Adrenal gland (tissue), 12 donors: ENCODE results near the gene PHF19. TPM values are rescaled to one million over a fixed set of nuclear protein-coding genes. Genes with fewer than 3 reads are reported as not detected.

Source experiments
- DNase-seq, 7 donors: peaks; one replicate each; pipeline ENCODE4 v3.0.0-alpha.2; 2019 to 2020
- H3K27ac ChIP-seq, 5 donors: fragments of 200-600 bp; sonication (generic) in 4 of 5; 1 replicate in 3 of 5; 2 replicates in 2 of 5; pipeline versions ENCODE4 v1.5.1 to v1.8.0; 2016 to 2020; ENCODE audit warnings: mild to moderate bottlenecking in 1 of 5
- H3K27me3 ChIP-seq: fragments of 200-600 bp; 2 replicates; pipeline ENCODE4 v1.8.0; 2021
- H3K36me3 ChIP-seq, 2 donors: fragments of 200-600 bp; replicated peaks in 1 of 2; 1 replicate in 1 of 2; 2 replicates in 1 of 2; pipeline versions ENCODE4 v1.5.1 to v1.8.0; 2018 to 2022
- H3K4me1 ChIP-seq, 2 donors: fragments of 200-600 bp; replicated peaks in 1 of 2; 1 replicate in 1 of 2; 2 replicates in 1 of 2; pipeline versions ENCODE4 v1.5.1 to v1.8.0; 2018 to 2021
- H3K4me3 ChIP-seq, 4 donors: fragments of 200-600 bp; sonication (generic) in 3 of 4; one replicate each; pipeline ENCODE4 v1.5.1; 2016 to 2018
- H3K9me3 ChIP-seq, 3 donors: fragments of 200-600 bp; sonication (generic) in 1 of 3; replicated peaks in 1 of 3; 1 replicate in 2 of 3; 2 replicates in 1 of 3; pipeline versions ENCODE4 v1.5.1 to v1.8.0; 2016 to 2021
- CTCF ChIP-seq, 6 experiments: fragments of 450-650 bp in 4 of 6; fragments of 200-600 bp in 2 of 6; sonication (generic) in 1 of 6; IDR thresholded peaks; 1 replicate in 5 of 6; 2 replicates in 1 of 6; pipeline versions ENCODE4 v1.5.1 to v1.8.0; 2016 to 2021; ENCODE audit warnings: antibody characterized with exemption in 6 of 6, mild to moderate bottlenecking in 2 of 6, moderate library complexity in 1 of 6
- POLR2A ChIP-seq, 2 donors: fragments of 450-650 bp; IDR thresholded peaks; one replicate each; pipeline ENCODE4 v1.6.1; 2017; ENCODE audit warnings: antibody characterized with exemption in 2 of 2, mild to moderate bottlenecking in 2 of 2, moderate library complexity in 1 of 2
- WGBS, 4 donors: extraction: QIAGEN DNeasy Blood & Tissue Kit in 2 of 4; methylation state at CpG; one replicate each; pipeline versions ENCODE4 v1.1.5 to v1.1.7; 2013 to 2017; 5-methylcytosine and 5-hydroxymethylcytosine counted together
- intact Hi-C, 2 donors: fragments of 100-400 bp; cut with DNase I; formaldehyde crosslinking; loops; one replicate each; pipeline versions ENCODE4 v1.14.1 to v1.15.0; 2022 to 2023
- polyA plus RNA-seq, 3 donors: library from polyadenylated mRNA; stranded (reverse); fragments of 200-250 nt in 2 of 3; fragments of 350-450 nt in 1 of 3; fragmentation: Illumina TruSeq in 1 of 3; extraction: RNeasy Lipid Tissue Mini Kit (QIAGEN cat#74804) in 1 of 3; gene quantifications; one replicate each; pipeline ENCODE4 v1.2.3, GENCODE V29; 2013 to 2014
- total RNA-seq, 9 donors: library from RNA; depleted of rRNA in 4 of 9; stranded (reverse); fragments of >200 nt in 4 of 9; fragments of 120-200 nt in 1 of 9; fragmentation: NEBNext Ultra II Directional in 1 of 9; extraction: Animal tissue kit (Norgen Biotek cat#: 25700) in 1 of 9; gene quantifications; one replicate each; pipeline versions ENCODE4 v1.1.0 to v1.2.4, GENCODE V29; 2013 to 2023
- donor health status: healthy with polysubstance abuse.
- donor health status: Bipolar disorder and iron deficiency.
- donor health status: DM: yes; HTN: yes; CAD: no.
- donor health status: DM: no; HTN: no; CAD: no.
- donor health status: DM: no; HTN: no; CAD: no.
- donor health status: DM: yes; HTN: yes; CAD: no.

PHF19 gene
- total and polyA plus RNA-seq, 12 donors = 13.6 to 61.8 (median 27.4) TPM

GRCh38 chr9:120832807-120833206, 44.2 kb downstream of the PHF19 start:
- intact Hi-C loops = no loop called here

GRCh38 chr9:120830865-120831264, 46.1 kb downstream of the PHF19 start:
- H3K4me3 ChIP-seq = no peak overlapping the region
- no peaks in the 10 kb centered on the region for H3K9me3 ChIP-seq
- peaks cover 0 to 59% of the 10 kb centered on the region in 2 donors for H3K36me3 ChIP-seq
- no peaks in the 10 kb centered on the region for H3K4me1 ChIP-seq
- DNase-seq = no peak
- TF ChIP-seq CTCF (IDR thresholded peaks at IDR 0.05) = no peak
- TF ChIP-seq POLR2A (IDR thresholded peaks at IDR 0.05) = no peak
- 92 to 100% (median 94%) methylated on average over 3 of the region's 3 CpGs for WGBS, 4 donors
- no peak overlapping the region for H3K27ac ChIP-seq
- no peaks in the 10 kb centered on the region for H3K27me3 ChIP-seq
- intact Hi-C loops = no loop called here

More at GRCh38 chr9:120832807-120833206, 44.2 kb downstream of the PHF19 start:
- DNase-seq = no peak
- no peak overlapping the region for H3K27ac ChIP-seq
- H3K4me1 ChIP-seq = no peaks in the 10 kb centered on the region
- no peak overlapping the region for H3K4me3 ChIP-seq
- H3K9me3 ChIP-seq = no peaks in the 10 kb centered on the region
- H3K27me3 ChIP-seq = no peaks in the 10 kb centered on the region
- peaks cover 0 to 48% of the 10 kb centered on the region in 2 donors for H3K36me3 ChIP-seq
- no peak for TF ChIP-seq CTCF (IDR thresholded peaks at IDR 0.05)
- no peak for TF ChIP-seq POLR2A (IDR thresholded peaks at IDR 0.05)

GRCh38 chr9:120830151-120830550, 46.8 kb downstream of the PHF19 start:
- 93 to 98% (median 94%) methylated on average over 3 of the region's 3 CpGs for WGBS, 4 donors
- no peak overlapping the region for H3K27ac ChIP-seq
- TF ChIP-seq CTCF (IDR thresholded peaks at IDR 0.05) = no peak
- TF ChIP-seq POLR2A (IDR thresholded peaks at IDR 0.05) = no peak
- no peak for DNase-seq
- H3K4me3 ChIP-seq = no peak overlapping the region
- intact Hi-C loops = no loop called here
- no peaks in the 10 kb centered on the region for H3K4me1 ChIP-seq
- H3K36me3 ChIP-seq = peaks cover 0 to 59% of the 10 kb centered on the region in 2 donors
- H3K9me3 ChIP-seq = no peaks in the 10 kb centered on the region
- H3K27me3 ChIP-seq = no peaks in the 10 kb centered on the region

- H3K36me3 ChIP-seq = peaks cover 0 to 59% of the 10 kb centered on the region in 2 donors
- intact Hi-C loops = no loop called here
- no peaks in the 10 kb centered on the region for H3K9me3 ChIP-seq
Measured at GRCh38 chr9:120829650-120830049, 47.3 kb downstream of the PHF19 start.

More at GRCh38 chr9:120829650-120830049, 47.3 kb downstream of the PHF19 start:
- no peak for DNase-seq
- Histone ChIP-seq H3K4me3 (no peak overlapping the region), H3K27me3 (no peaks in the 10 kb centered on the region), H3K27ac (no peak overlapping the region), H3K4me1 (no peaks in the 10 kb centered on the region)
- TF ChIP-seq POLR2A (IDR thresholded peaks at IDR 0.05) (no peak), CTCF (IDR thresholded peaks at IDR 0.05) (no peak)
- 71 to 100% (median 95%) methylated on average over 1 of the region's 1 CpG for WGBS, 4 donors
